Measurements from ENCODE around the gene SH3YL1. TPM values are rescaled to one million over a fixed set of nuclear protein-coding genes. Genes with fewer than 3 reads are reported as not detected.

Gene SH3YL1
- polyA plus RNA-seq, 1 of the 3 experiments (the other 2 are of a cell fraction) = 22.7 TPM

DNA sequence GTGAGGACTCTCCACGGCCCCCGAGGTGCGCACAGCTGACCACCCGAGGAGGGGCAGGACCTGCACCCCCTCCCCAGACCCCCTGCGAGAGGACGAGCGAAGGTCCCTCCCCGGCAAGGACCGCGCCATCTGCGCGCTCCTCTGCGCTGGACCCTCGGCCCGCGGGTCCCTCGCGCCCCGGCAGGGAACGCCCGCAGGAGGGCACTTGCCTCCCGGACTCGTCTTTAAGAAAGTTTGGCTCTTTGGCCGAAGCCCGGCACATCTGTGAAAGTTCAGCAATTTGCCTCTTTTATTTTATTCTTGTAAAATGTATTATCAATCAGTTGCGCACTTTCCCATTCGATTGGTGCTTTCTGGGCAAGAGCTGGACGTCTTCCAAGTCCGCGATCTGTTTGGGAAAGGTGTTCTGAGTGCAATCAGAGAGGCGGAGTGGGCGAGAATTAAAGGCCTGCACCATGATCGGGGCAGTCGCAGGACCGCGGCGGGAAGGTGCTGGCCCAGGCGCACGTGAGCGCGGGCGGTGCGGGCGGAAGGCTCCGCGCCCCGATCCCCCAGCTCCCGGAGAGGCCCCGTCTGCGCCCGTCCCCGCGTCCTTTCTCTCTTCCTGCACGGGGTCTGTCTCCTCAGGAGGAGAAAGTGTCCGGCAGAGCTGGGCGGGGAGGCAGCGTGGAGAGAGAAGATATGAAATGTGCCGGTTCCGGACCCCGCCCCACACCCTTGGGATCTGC lies 25.7 kb upstream of the SH3YL1 start (continued):
- TF ChIP-seq CHD2 (IDR thresholded peaks at IDR 0.05; ENCODE audit: low read length, partially characterized antibody) (no peak), MXI1 (IDR thresholded peaks at IDR 0.05; ENCODE audit: low read depth, low read length) (no peak), USF2 (IDR thresholded peaks at IDR 0.05; ENCODE audit: borderline replicate concordance, low read depth, low read length) (no peak)

DNA sequence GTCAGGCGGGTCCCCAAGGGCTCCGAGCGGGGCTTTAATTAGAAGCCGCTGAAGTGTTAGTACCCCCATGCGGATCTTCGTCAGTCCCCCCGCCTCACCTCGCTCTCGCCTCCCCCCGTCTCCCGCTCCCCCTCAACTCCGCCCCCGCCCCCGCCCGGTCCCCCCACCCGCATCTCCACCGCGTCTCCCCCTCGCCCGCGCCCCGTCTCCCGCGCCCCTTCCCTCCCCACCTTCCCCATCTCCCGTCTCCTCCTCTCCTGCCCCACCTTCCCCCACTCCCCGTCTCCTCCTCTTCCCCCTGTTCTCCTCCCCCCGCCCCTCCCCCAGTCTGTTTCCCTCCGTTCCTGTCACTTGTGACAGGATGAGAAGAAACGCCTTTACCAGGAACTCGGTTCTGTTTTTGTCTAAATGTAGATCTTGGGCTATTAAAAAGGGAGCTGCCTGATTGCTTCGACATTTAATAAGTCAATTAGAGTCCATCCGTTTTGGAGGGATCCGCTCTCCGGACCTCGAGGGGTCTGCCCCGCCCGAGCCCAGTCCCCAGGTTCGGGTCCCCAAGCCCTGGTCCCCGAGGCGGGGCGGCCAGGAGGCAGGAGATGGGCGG lies 25.0 kb upstream of the SH3YL1 start:
- Histone ChIP-seq H3K4me3 (ENCODE audit: low read depth in 2 of 2, low read length in 1 of 2) (peak overlapping the region; percentile 36 to 55; a peak in 1 of 4 replicates), H3K4me2 (peak overlapping the region; percentile 73), H3K27ac (ENCODE audit: low read depth in 2 of 2, low read length in 1 of 2) (no peak overlapping the region), H3K9me3 (no peaks in the 10 kb centered on the region), H2AFZ (ENCODE audit: low read depth) (no peak overlapping the region), H3K9ac (no peak overlapping the region), H3K27me3 (ENCODE audit: insufficient read depth) (peaks cover 26% of the 10 kb centered on the region), H3F3A (replicated peaks; ENCODE audit: insufficient read depth) (peaks cover 6% of the 10 kb centered on the region), H3K79me2 (ENCODE audit: insufficient read depth) (no peaks in the 10 kb centered on the region), H3K9me2 (no peaks in the 10 kb centered on the region), H3K36me3 (replicated peaks in 1 of 2; ENCODE audit: control insufficient read depth in 1 of 2, insufficient read depth in 2 of 2, low read length in 1 of 2) (peaks cover 0 to under 1% of the 10 kb centered on the region in 2 experiments), H4K20me1 (ENCODE audit: insufficient read depth) (no peaks in the 10 kb centered on the region), H3K4me1 (ENCODE audit: control insufficient read depth in 1 of 2, insufficient read depth in 2 of 2, low read depth in 1 of 2, low read length in 1 of 2) (peaks cover 0 to 12% of the 10 kb centered on the region in 2 experiments; a peak in 1 of 4 replicates)
- CTCF ChIA-PET = interaction anchor here (0.8 to 6.3 kb wide), 13 partner anchors 9 to 348 kb away, joined by 3 to 24 read pairs (median 6); no protein-coding TSS in a partner anchor
- peak; percentile 61 for DNase-seq
- POLR2A ChIA-PET = no interaction called here
- TF ChIP-seq, protein P1, sequence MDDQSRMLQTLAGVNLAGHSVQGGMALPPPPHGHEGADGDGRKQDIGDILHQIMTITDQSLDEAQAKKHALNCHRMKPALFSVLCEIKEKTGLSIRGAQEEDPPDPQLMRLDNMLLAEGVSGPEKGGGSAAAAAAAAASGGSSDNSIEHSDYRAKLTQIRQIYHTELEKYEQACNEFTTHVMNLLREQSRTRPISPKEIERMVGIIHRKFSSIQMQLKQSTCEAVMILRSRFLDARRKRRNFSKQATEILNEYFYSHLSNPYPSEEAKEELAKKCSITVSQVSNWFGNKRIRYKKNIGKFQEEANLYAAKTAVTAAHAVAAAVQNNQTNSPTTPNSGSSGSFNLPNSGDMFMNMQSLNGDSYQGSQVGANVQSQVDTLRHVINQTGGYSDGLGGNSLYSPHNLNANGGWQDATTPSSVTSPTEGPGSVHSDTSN (IDR thresholded peaks at IDR 0.05) = no peak
- TF ChIP-seq NFIC (IDR thresholded peaks at IDR 0.05; ENCODE audit: borderline replicate concordance) (no peak), FOXJ3 (CRISPR knock-in tag; IDR thresholded peaks at IDR 0.05) (no peak), TEAD4 (IDR thresholded peaks at IDR 0.05; ENCODE audit: borderline replicate concordance, insufficient read depth) (no peak)
- 8% methylated on average over 33 of the region's 42 CpGs for WGBS (ENCODE audit: low lambda C conversion rate)

- CTCF ChIA-PET = interaction anchor here (0.6 to 6.3 kb wide), 10 partner anchors 9 to 349 kb away, joined by 3 to 24 read pairs (median 4); no protein-coding TSS in a partner anchor
- Histone ChIP-seq H3K36me3 (replicated peaks in 1 of 2; ENCODE audit: control insufficient read depth in 1 of 2, insufficient read depth in 2 of 2, low read length in 1 of 2) (peaks cover 0 to 4% of the 10 kb centered on the region in 2 experiments), H3K4me1 (ENCODE audit: control insufficient read depth in 1 of 2, insufficient read depth in 2 of 2, low read depth in 1 of 2, low read length in 1 of 2) (peaks cover 0 to 12% of the 10 kb centered on the region in 2 experiments; a peak in 1 of 4 replicates), H3K79me2 (ENCODE audit: insufficient read depth) (no peaks in the 10 kb centered on the region), H3K4me2 (peak within 1 kb of the TSS; percentile 47; the same call in 1 of the 2 replicates), H3K9ac (no peak within 1 kb of the TSS), H4K20me1 (ENCODE audit: insufficient read depth) (no peaks in the 10 kb centered on the region), H3K4me3 (ENCODE audit: low read depth in 2 of 2, low read length in 1 of 2) (peak within 1 kb of the TSS; percentile 31 to 32; a peak in 2 of 4 replicates), H3K27ac (ENCODE audit: low read depth in 2 of 2, low read length in 1 of 2) (no peak within 1 kb of the TSS), H2AFZ (ENCODE audit: low read depth) (no peak within 1 kb of the TSS), H3K27me3 (ENCODE audit: insufficient read depth) (peaks cover 26% of the 10 kb centered on the region), H3K9me3 (no peaks in the 10 kb centered on the region), H3K9me2 (no peaks in the 10 kb centered on the region), H3F3A (replicated peaks; ENCODE audit: insufficient read depth) (peaks cover 6% of the 10 kb centered on the region)
- POLR2A ChIA-PET = no interaction called here
- 3% methylated on average over 24 of the region's 128 CpGs for WGBS (ENCODE audit: low lambda C conversion rate)
- DNase-seq = peak; percentile 71
- TF ChIP-seq JUND (IDR thresholded peaks at IDR 0.05) (no peak), MAX (IDR thresholded peaks at IDR 0.05; ENCODE audit: low read depth) (no peak), ELF1 (IDR thresholded peaks at IDR 0.05) (no peak), SIN3A (IDR thresholded peaks at IDR 0.05; ENCODE audit: borderline replicate concordance, low read depth, low read length) (no peak), CTCF (IDR thresholded peaks at IDR 0.05) (no peak), RAD21 (IDR thresholded peaks at IDR 0.05; ENCODE audit: low read length) (no peak), NFIC (IDR thresholded peaks at IDR 0.05; ENCODE audit: borderline replicate concordance) (no peak), RFX5 (IDR thresholded peaks at IDR 0.05; ENCODE audit: low read length) (no peak), NRF1 (IDR thresholded peaks at IDR 0.05; ENCODE audit: low read depth, low read length) (no peak), TEAD4 (IDR thresholded peaks at IDR 0.05; ENCODE audit: borderline replicate concordance, insufficient read depth) (no peak)
- TF ChIP-seq, protein P2, sequence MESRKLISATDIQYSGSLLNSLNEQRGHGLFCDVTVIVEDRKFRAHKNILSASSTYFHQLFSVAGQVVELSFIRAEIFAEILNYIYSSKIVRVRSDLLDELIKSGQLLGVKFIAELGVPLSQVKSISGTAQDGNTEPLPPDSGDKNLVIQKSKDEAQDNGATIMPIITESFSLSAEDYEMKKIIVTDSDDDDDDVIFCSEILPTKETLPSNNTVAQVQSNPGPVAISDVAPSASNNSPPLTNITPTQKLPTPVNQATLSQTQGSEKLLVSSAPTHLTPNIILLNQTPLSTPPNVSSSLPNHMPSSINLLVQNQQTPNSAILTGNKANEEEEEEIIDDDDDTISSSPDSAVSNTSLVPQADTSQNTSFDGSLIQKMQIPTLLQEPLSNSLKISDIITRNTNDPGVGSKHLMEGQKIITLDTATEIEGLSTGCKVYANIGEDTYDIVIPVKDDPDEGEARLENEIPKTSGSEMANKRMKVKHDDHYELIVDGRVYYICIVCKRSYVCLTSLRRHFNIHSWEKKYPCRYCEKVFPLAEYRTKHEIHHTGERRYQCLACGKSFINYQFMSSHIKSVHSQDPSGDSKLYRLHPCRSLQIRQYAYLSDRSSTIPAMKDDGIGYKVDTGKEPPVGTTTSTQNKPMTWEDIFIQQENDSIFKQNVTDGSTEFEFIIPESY (IDR thresholded peaks at IDR 0.05; ENCODE audit: borderline replicate concordance, low read depth) = no peak
These were observed 24.3 kb upstream of the SH3YL1 start, which contains the start of gene ALKAL2 for GRCh38 chr2:287911-288757. TSS of gene ALKAL2 (minus strand) at chr2:288091. CDS start at chr2:287835, 256 bp downstream.

All from SK-N-SH (cell line).